SK-N-MC (cell line): ENCODE measurements around the gene ZNF426.
"Not testable (repeated sequence)": the region's sequence is repeated elsewhere in the genome, so short reads cannot be mapped to it uniquely, and the experiment has no call there.

Source experiments
- DNase-seq: peaks from one replicate; pipeline ENCODE4 v3.0.0-alpha.2; 2011; ENCODE audit warnings: low read depth, low spot score
- H3K27ac ChIP-seq: fragments of 200-600 bp; sonication (generic); 2 replicates; pipeline ENCODE4 v1.5.1; 2016; ENCODE audit warnings: mixed run types
- H3K36me3 ChIP-seq: fragments of 200-600 bp; sonication (generic); 2 replicates; pipeline ENCODE4 v1.6.1; 2017; ENCODE audit warnings: antibody characterized with exemption, low read length, mixed read lengths; ENCODE audit not compliant: insufficient read depth
- H3K4me3 ChIP-seq: fragments of 200-600 bp; sonication (generic); 2 replicates; pipeline ENCODE4 v1.5.1; 2016
- H3K9ac ChIP-seq: fragments of 200-600 bp; sonication (generic); 2 replicates; pipeline ENCODE4 v1.8.0; 2017; ENCODE audit warnings: mixed run types, mixed read lengths; ENCODE audit not compliant: insufficient read length
- H3K9me3 ChIP-seq: fragments of 200-600 bp; sonication (generic); 2 replicates; pipeline ENCODE4 v1.6.1; 2017; ENCODE audit warnings: low read depth, mild to moderate bottlenecking, antibody characterized with exemption, low read length, moderate library complexity, mixed read lengths
- EZH2 ChIP-seq: fragments of 200-600 bp; sonication (generic); IDR thresholded peaks from one replicate; pipeline ENCODE4 v1.6.1; 2017; ENCODE audit warnings: antibody characterized with exemption
- FOXP2 ChIP-seq: optimal IDR thresholded peaks from 2 replicates; pipeline ENCODE3; 2011; ENCODE audit warnings: mild to moderate bottlenecking, moderate library complexity; ENCODE audit not compliant: insufficient read depth; ENCODE audit errors: extremely low read length, control extremely low read depth
- POLR2AphosphoS5 ChIP-seq: IDR thresholded peaks from 2 replicates; pipeline ENCODE4 v1.6.1; 2012; ENCODE audit warnings: mild to moderate bottlenecking, low read depth, low read length, borderline replicate concordance

The ZNF426 gene

GRCh38 chr19:9538183-9539058 lies at the start of gene ZNF426:
Gene ZNF426 (minus strand): TSS chr19:9538645. CDS start chr19:9536232, 2,413 bp downstream.
- no peaks in the 10 kb centered on the region for H3K9me3 ChIP-seq
- peak within 1 kb of the TSS; percentile 71 for H3K27ac ChIP-seq
- peak within 1 kb of the TSS; percentile 83 for H3K9ac ChIP-seq
- DNase-seq, result peak; percentile 5
- peaks cover 31% of the 10 kb centered on the region; the same call in 1 of the 2 replicates for H3K36me3 ChIP-seq
- H3K4me3 ChIP-seq, result peak within 1 kb of the TSS; percentile 77
- TF ChIP-seq POLR2AphosphoS5 (peak; percentile 69), FOXP2 (no peak)

GRCh38 chr19:9586764-9587163 lies 48.3 kb upstream of the ZNF426 start:
- peaks cover 15% of the 10 kb centered on the region for H3K36me3 ChIP-seq
- TF ChIP-seq FOXP2 (no peak), EZH2 (no peak), POLR2AphosphoS5 (no peak)
- H3K9me3 ChIP-seq, result peaks cover 6% of the 10 kb centered on the region; the same call in 1 of the 2 replicates
- no peak for DNase-seq
- H3K4me3 ChIP-seq, result no peak overlapping the region
- no peak overlapping the region for H3K27ac ChIP-seq
- H3K9ac ChIP-seq, result no peak overlapping the region

GRCh38 chr19:9584073-9584833 lies 45.8 kb upstream of the ZNF426 start, which contains the start of gene ZNF121:
Gene ZNF121 (minus strand): TSS chr19:9584504. CDS start chr19:9568097, 16,407 bp downstream.
- peak within 1 kb of the TSS; percentile 81 for H3K27ac ChIP-seq
- H3K9me3 ChIP-seq, result peaks cover 15% of the 10 kb centered on the region
- H3K9ac ChIP-seq, result peak within 1 kb of the TSS; percentile 91
- TF ChIP-seq EZH2 (no peak), POLR2AphosphoS5 (peak; percentile 94)
- DNase-seq, result no peak
- peaks cover 40% of the 10 kb centered on the region for H3K36me3 ChIP-seq
- H3K4me3 ChIP-seq, result peak within 1 kb of the TSS; percentile 85

GRCh38 chr19:9582081-9582725 lies 43.8 kb upstream of the ZNF426 start:
- H3K27ac ChIP-seq, H3K9ac ChIP-seq, H3K4me3 ChIP-seq, DNase-seq: not testable (repeated sequence)
- H3K36me3 ChIP-seq, result peaks cover 57% of the 10 kb centered on the region
- peaks cover 21% of the 10 kb centered on the region for H3K9me3 ChIP-seq

GRCh38 chr19:9580728-9581127 lies 42.3 kb upstream of the ZNF426 start:
- peaks cover 29% of the 10 kb centered on the region for H3K9me3 ChIP-seq

GRCh38 chr19:9570255-9570654 lies 31.8 kb upstream of the ZNF426 start:
- DNase-seq, result no peak
- Histone ChIP-seq H3K9me3 (peaks cover 74% of the 10 kb centered on the region), H3K9ac (no peak overlapping the region), H3K4me3 (no peak overlapping the region), H3K27ac (no peak overlapping the region), H3K36me3 (peaks cover 95% of the 10 kb centered on the region)
- TF ChIP-seq FOXP2, result no peak
- no peak for TF ChIP-seq POLR2AphosphoS5
- TF ChIP-seq EZH2, result no peak

More at GRCh38 chr19:9580728-9581127, 42.3 kb upstream of the ZNF426 start:
- Histone ChIP-seq H3K36me3 (peaks cover 71% of the 10 kb centered on the region), H3K27ac (no peak overlapping the region), H3K9ac (no peak overlapping the region), H3K4me3 (no peak overlapping the region)
- no peak for DNase-seq
- no peak for TF ChIP-seq EZH2
- TF ChIP-seq FOXP2, result no peak
- no peak for TF ChIP-seq POLR2AphosphoS5

- no peak for TF ChIP-seq EZH2
- peaks cover 76% of the 10 kb centered on the region for H3K9me3 ChIP-seq
- H3K36me3 ChIP-seq, result peaks cover 99% of the 10 kb centered on the region
- H3K4me3 ChIP-seq, result no peak overlapping the region
- no peak for DNase-seq
- no peak overlapping the region for H3K27ac ChIP-seq
- H3K9ac ChIP-seq, result no peak overlapping the region
Measured at GRCh38 chr19:9566729-9567128, 28.3 kb upstream of the ZNF426 start.
